Retinal pigment epithelial cell (primary cell): ENCODE results near the gene FAS.

Source experiments
- DNase-seq: peaks from one replicate; pipeline ENCODE4 v3.0.0-alpha.2; 2010; ENCODE audit warnings: low read depth
- H3K4me3 ChIP-seq: 2 replicates; pipeline ENCODE4 v1.5.1; 2011; ENCODE audit warnings: mild to moderate bottlenecking, low read length, control low read depth, moderate library complexity
- CTCF ChIP-seq: conservative IDR thresholded peaks from 2 replicates; pipeline ENCODE4 v1.5.1; 2011; ENCODE audit warnings: low read depth, low read length, control low read depth, inconsistent platforms

The FAS gene

GRCh38 chr10:88968391-88968790 lies 22.2 kb upstream of the FAS start:
- no peak for TF ChIP-seq CTCF
- DNase-seq, result no peak
- H3K4me3 ChIP-seq, result no peak overlapping the region

- no peak overlapping the region for H3K4me3 ChIP-seq
- no peak for TF ChIP-seq CTCF
- no peak for DNase-seq
These were observed 19.2 kb upstream of the FAS start for GRCh38 chr10:88971221-88972061.

- DNase-seq, result no peak
- no peak overlapping the region for H3K4me3 ChIP-seq
- TF ChIP-seq CTCF, result no peak
These were observed 16.6 kb upstream of the FAS start for GRCh38 chr10:88974012-88974411.

GRCh38 chr10:88974446-88975376 lies 15.9 kb upstream of the FAS start:
- TF ChIP-seq CTCF, result no peak
- H3K4me3 ChIP-seq, result no peak overlapping the region
- DNase-seq, result no peak

- no peak overlapping the region for H3K4me3 ChIP-seq
- DNase-seq, result no peak
- no peak for TF ChIP-seq CTCF
These were observed 15.2 kb upstream of the FAS start for GRCh38 chr10:88975377-88975720.

GRCh38 chr10:88978463-88978862 lies 12.1 kb upstream of the FAS start:
- H3K4me3 ChIP-seq, result no peak overlapping the region
- no peak for DNase-seq
- TF ChIP-seq CTCF, result no peak

GRCh38 chr10:88979153-88979562 lies 11.4 kb upstream of the FAS start:
- no peak for TF ChIP-seq CTCF
- no peak overlapping the region for H3K4me3 ChIP-seq
- no peak for DNase-seq
